WERI-Rb-1 (cell line): ENCODE results near the gene CORIN.
A peak's percentile ranks its signal among the peaks of the same experiment; 100 is the strongest.

Experiments used
- DNase-seq: peaks from one replicate; pipeline ENCODE4 v3.0.0-alpha.2; 2020
- H3K27ac ChIP-seq: fragments of 250-450 bp; sonication (Bioruptor Pico); 2 replicates; pipeline ENCODE4 v1.5.1; 2020; ENCODE audit warnings: mild to moderate bottlenecking, moderate library complexity
- H3K27me3 ChIP-seq: fragments of 250-450 bp; sonication (Bioruptor Pico); 2 replicates; pipeline ENCODE4 v1.5.1; 2021; ENCODE audit warnings: mild to moderate bottlenecking, low read depth, moderate library complexity; ENCODE audit not compliant: insufficient read depth, severe bottlenecking
- H3K36me3 ChIP-seq: fragments of 250-450 bp; sonication (Bioruptor Pico); 2 replicates; pipeline ENCODE4 v1.5.1; 2020; ENCODE audit warnings: mild to moderate bottlenecking, moderate library complexity
- H3K4me3 ChIP-seq: 2 replicates; pipeline ENCODE4 v1.5.1; 2011; ENCODE audit warnings: low read depth, mild to moderate bottlenecking, control low read depth, low read length
- H3K9me3 ChIP-seq: fragments of 250-450 bp; sonication (Bioruptor Pico); 2 replicates; pipeline ENCODE4 v1.5.1; 2021; ENCODE audit warnings: mild to moderate bottlenecking, moderate library complexity; ENCODE audit not compliant: severe bottlenecking
- TF ChIP-seq, protein P1 (sequence below): IDR thresholded peaks from 2 replicates; pipeline ENCODE4 v1.5.1; 2011; ENCODE audit warnings: low read depth, mild to moderate bottlenecking, control low read depth, inconsistent platforms, low read length

CORIN gene

GRCh38 chr4:47641755-47642154, 196.1 kb downstream of the CORIN start:
- H3K27ac ChIP-seq = no peak overlapping the region
- DNase-seq = peak; percentile 25
- no peaks in the 10 kb centered on the region for H3K9me3 ChIP-seq
- no peaks in the 10 kb centered on the region for H3K27me3 ChIP-seq
- no peaks in the 10 kb centered on the region for H3K36me3 ChIP-seq
- no peak overlapping the region for H3K4me3 ChIP-seq
- TF ChIP-seq, protein P1, sequence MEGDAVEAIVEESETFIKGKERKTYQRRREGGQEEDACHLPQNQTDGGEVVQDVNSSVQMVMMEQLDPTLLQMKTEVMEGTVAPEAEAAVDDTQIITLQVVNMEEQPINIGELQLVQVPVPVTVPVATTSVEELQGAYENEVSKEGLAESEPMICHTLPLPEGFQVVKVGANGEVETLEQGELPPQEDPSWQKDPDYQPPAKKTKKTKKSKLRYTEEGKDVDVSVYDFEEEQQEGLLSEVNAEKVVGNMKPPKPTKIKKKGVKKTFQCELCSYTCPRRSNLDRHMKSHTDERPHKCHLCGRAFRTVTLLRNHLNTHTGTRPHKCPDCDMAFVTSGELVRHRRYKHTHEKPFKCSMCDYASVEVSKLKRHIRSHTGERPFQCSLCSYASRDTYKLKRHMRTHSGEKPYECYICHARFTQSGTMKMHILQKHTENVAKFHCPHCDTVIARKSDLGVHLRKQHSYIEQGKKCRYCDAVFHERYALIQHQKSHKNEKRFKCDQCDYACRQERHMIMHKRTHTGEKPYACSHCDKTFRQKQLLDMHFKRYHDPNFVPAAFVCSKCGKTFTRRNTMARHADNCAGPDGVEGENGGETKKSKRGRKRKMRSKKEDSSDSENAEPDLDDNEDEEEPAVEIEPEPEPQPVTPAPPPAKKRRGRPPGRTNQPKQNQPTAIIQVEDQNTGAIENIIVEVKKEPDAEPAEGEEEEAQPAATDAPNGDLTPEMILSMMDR = no peak

DNA sequence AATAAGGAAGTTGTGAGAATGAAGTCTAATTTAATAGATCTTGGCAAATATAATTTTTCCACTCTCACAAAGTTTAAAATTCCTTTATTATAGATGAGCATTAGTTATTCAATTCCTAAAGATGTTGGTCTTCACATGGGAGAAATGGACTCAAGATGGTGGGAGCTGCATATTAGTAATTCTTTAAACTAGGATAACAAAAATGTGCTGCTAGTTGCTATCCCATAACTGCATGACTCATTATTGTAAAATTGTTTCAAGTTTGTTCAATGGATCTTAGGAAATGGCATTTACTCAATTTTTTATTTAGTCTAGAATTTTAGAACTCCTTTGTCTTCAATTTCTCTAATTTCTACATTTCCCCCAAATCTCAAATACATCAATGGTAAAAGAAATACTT, 197.0 kb downstream of the CORIN start:
- Histone ChIP-seq H3K4me3 (no peak overlapping the region), H3K36me3 (no peaks in the 10 kb centered on the region), H3K9me3 (no peaks in the 10 kb centered on the region), H3K27ac (no peak overlapping the region), H3K27me3 (no peaks in the 10 kb centered on the region)
- no peak for DNase-seq
- TF ChIP-seq, protein P1 = no peak

DNA sequence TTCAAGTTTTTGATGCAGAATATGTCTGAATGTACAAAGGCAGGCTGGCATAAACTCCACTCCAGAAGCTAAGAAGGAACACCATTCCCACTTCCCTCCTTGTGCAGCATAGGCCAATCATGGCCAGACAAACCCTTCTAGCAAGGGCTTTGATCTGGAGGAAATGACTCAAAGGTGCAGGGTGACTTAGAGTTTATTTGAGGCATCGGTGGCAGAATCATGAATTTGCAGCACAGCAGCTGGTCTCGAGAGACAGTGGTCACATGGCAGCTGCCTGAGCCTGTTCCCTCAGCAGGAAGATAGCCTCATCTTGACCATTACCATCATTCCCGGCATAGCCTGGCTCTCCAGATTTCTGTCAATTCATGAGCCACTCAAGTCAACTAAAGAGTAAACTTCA, 198.3 kb downstream of the CORIN start:
- H3K27ac ChIP-seq = no peak overlapping the region
- H3K4me3 ChIP-seq = no peak overlapping the region
- no peak for DNase-seq
- TF ChIP-seq, protein P1 = no peak
- no peaks in the 10 kb centered on the region for H3K27me3 ChIP-seq
- no peaks in the 10 kb centered on the region for H3K9me3 ChIP-seq
- H3K36me3 ChIP-seq = no peaks in the 10 kb centered on the region

DNA sequence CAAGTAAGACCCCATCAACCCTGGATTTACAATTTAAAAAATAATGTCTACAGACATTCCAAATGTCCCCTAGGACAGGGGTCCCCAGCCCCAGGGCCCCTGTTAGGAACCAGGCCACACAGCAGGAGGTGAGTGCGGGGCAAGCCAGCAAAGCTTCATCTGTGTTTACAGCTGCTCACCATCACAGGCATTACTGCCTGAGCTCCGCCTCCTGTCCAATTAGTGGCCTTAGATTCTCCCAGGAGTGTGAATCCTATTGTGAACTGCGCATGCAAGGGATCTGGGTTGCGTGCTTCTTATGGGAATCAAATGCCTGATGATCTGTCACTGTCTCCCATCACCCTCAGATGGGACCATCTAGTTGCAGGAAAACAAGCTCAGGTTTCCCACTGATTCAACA, 206.7 kb downstream of the CORIN start:
- TF ChIP-seq, protein P1 = no peak
- H3K4me3 ChIP-seq = no peak overlapping the region
- no peak for DNase-seq
- no peaks in the 10 kb centered on the region for H3K9me3 ChIP-seq
- H3K27ac ChIP-seq = no peak overlapping the region
- no peaks in the 10 kb centered on the region for H3K27me3 ChIP-seq
- H3K36me3 ChIP-seq = no peaks in the 10 kb centered on the region

DNA sequence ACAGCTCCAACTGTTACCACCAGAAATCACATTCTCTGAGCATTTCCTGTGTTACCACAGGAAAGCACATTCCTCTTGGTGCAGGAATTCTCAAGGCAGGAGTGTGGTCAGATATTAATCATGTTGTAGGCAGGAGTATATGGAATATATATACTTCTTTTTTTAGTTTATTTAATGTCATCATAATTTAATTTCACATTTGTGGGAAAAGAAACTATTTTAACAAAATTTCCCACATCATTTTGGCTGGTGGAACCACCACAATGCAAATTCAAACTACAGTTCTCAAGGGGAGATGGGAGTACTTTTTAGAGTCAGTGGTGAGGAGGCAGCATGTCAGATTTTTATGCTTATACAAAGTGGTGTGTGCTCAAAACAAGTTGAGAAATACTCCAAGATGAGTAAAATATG, 213.8 kb downstream of the CORIN start:
- H3K27me3 ChIP-seq = no peaks in the 10 kb centered on the region
- no peaks in the 10 kb centered on the region for H3K36me3 ChIP-seq
- no peaks in the 10 kb centered on the region for H3K9me3 ChIP-seq
- H3K27ac ChIP-seq = no peak overlapping the region
- DNase-seq = no peak
- TF ChIP-seq, protein P1 = no peak
- no peak overlapping the region for H3K4me3 ChIP-seq

GRCh38 chr4:47621181-47621580, 216.7 kb downstream of the CORIN start:
- no peak for DNase-seq
- no peaks in the 10 kb centered on the region for H3K27me3 ChIP-seq
- no peaks in the 10 kb centered on the region for H3K9me3 ChIP-seq
- H3K4me3 ChIP-seq = no peak overlapping the region
- TF ChIP-seq, protein P1 = no peak
- H3K27ac ChIP-seq = no peak overlapping the region
- H3K36me3 ChIP-seq = no peaks in the 10 kb centered on the region
